A549 (cell line): ENCODE results near the gene POLRMT.

Experiments used
- POLR2A ChIP-seq: IDR thresholded peaks from 2 replicates; pipeline ENCODE4 v1.6.1; 2012; ENCODE audit warnings: mild to moderate bottlenecking, low read length
- RFX5 ChIP-seq: fragments of 450-650 bp; IDR thresholded peaks from 2 replicates; pipeline ENCODE4 v1.7.1; 2014; ENCODE audit warnings: antibody characterized with exemption, mild to moderate bottlenecking, moderate library complexity
- SREBF2 ChIP-seq: fragments of 450-650 bp; IDR thresholded peaks from 2 replicates; pipeline ENCODE4 v1.6.1; 2014; ENCODE audit warnings: mild to moderate bottlenecking, moderate library complexity
- TF ChIP-seq, protein P1 (sequence below): fragments of >200 bp; sonication (Bioruptor Twin); formaldehyde crosslinking; IDR thresholded peaks from 3 replicates; pipeline ENCODE4 v1.5.1; 2016

DNA sequence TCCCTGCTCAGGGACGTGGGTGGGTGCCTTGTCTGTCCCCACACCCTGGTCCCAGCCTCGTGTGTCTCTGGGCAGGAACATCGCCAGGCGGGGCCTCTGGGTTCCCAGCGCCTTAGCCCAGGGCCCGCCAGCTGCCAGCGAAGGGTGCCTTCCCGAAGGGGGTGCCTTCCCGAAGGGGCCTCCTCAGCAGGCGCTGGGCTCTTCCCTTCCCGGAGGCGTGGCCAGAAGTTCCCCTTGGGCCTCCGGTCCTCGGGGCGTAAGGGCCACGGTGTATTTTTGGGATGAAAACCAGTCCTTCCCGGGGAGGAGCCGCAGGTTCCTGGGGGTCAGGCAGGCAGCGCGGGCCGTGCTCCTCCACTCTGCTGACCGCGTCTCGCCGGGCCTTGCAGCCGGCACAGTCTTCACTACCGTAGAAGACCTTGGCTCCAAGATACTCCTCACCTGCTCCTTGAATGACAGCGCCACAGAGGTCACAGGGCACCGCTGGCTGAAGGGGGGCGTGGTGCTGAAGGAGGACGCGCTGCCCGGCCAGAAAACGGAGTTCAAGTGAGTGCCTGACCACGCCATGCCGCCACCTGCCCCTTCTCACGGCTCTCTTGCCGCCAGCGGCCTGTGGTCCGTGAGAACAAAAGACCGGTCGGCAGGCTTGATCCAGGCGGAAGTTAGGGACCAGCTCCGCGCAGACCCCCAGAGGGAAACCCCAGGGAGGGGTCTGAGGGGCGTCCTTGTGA lies 54.1 kb downstream of the POLRMT start:
- TF ChIP-seq, protein P1, sequence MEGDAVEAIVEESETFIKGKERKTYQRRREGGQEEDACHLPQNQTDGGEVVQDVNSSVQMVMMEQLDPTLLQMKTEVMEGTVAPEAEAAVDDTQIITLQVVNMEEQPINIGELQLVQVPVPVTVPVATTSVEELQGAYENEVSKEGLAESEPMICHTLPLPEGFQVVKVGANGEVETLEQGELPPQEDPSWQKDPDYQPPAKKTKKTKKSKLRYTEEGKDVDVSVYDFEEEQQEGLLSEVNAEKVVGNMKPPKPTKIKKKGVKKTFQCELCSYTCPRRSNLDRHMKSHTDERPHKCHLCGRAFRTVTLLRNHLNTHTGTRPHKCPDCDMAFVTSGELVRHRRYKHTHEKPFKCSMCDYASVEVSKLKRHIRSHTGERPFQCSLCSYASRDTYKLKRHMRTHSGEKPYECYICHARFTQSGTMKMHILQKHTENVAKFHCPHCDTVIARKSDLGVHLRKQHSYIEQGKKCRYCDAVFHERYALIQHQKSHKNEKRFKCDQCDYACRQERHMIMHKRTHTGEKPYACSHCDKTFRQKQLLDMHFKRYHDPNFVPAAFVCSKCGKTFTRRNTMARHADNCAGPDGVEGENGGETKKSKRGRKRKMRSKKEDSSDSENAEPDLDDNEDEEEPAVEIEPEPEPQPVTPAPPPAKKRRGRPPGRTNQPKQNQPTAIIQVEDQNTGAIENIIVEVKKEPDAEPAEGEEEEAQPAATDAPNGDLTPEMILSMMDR: no peak
- TF ChIP-seq SREBF2: no peak
- TF ChIP-seq RFX5: no peak
- TF ChIP-seq POLR2A: no peak
